ENCODE data around the gene PLCB3.

- no peak; the same call in 1 of the 2 replicates for TF ChIP-seq POLR2A (IDR thresholded peaks at IDR 0.05; ENCODE audit: low read depth, low read length)
- no peak for TF ChIP-seq TAF1 (IDR thresholded peaks at IDR 0.05; ENCODE audit: borderline replicate concordance, low read depth, low read length)
These were observed 63.7 kb downstream of the PLCB3 start for GRCh38 chr11:64314805-64315561.

Data from GM12892 (cell line).